Measurements from ENCODE around the gene WDR35. TPM values are rescaled to one million over a fixed set of nuclear protein-coding genes. Genes with fewer than 3 reads are reported as not detected.

Gene WDR35
- total RNA-seq, 1 donor = 21.0 TPM

DNA sequence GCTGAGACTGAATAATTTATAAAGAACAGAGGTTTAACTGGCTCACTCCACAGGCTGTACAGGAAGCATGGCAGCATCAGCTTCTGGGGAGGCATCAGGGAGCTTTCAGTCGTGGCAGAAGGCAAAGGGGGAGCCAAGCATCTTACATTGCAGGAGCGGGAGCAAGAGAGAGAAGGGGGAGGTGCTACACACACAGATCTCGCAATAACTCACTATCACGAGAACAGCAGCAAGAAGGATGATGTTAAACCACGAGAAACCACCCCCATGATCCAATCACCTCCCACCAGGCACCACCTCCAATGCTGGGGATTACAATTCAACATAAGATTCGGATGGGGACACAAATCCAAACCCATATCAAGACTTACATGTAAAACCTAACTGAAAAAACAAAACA is 40.3 kb upstream of the WDR35 start:
- TF ChIP-seq CTCF (IDR thresholded peaks at IDR 0.05; ENCODE audit: insufficient read depth, low read length) = no peak
- no peak for DNase-seq (ENCODE audit: low read depth)
- H3K4me3 ChIP-seq (ENCODE audit: low read depth, low read length) = no peak overlapping the region

DNA sequence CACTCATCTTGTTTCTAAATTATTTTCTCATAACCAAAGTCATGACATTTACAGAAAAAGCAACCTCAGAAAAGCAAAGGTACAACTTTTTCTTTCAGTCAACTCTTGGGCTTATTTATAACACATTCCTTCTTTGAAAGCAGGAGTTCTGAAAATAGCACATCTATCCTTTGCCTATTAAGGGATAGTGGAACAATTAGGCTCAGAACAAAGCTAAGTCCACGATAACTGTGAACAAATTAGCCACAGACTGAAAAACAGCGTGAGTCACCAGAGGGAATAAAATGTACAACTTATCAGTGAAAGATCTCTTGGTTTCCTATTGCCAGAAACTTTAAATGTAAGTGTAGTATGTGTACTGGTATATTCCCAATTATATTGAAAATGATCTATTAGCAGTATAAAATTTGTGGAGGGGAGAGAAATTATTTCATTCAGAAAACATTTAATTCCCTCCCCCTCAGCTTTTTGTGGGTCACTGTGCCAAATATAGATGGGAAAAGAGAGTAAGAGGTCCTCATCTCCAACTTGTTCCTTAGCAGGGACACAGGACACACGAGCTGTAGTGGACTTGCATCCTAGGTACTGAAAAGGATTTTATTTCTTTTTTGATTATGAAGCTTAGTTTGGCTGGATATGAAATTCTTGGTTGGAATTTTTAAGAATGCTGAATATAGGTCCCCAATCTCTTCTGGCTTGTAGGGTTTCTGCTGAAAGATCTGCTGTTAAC is 38.0 kb upstream of the WDR35 start:
- DNase-seq (ENCODE audit: low read depth) = no peak
- H3K4me3 ChIP-seq (ENCODE audit: low read depth, low read length) = no peak overlapping the region
- no peak for TF ChIP-seq CTCF (IDR thresholded peaks at IDR 0.05; ENCODE audit: insufficient read depth, low read length)

DNA sequence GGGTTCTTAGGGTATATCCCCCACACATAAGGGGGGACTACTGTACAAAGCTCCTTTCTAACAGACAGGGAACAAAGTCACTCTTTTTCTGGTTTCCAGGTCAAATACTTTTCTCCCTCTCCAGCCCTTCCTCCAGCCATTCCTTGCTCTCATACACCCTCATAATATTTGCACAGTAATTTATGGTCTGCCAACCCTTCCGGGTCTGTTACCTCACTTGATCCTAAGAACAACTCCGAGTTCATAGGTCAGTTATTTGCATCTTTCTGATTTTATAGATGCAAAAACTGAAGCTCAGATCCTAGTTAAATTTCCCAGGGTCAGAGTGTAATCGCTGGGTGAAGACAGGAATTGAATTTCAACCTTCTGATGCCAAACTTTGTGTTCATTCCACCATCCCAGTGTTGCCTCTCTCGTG is 37.4 kb upstream of the WDR35 start:
- TF ChIP-seq CTCF (IDR thresholded peaks at IDR 0.05; ENCODE audit: insufficient read depth, low read length) = no peak
- no peak for DNase-seq (ENCODE audit: low read depth)
- no peak overlapping the region for H3K4me3 ChIP-seq (ENCODE audit: low read depth, low read length)

DNA sequence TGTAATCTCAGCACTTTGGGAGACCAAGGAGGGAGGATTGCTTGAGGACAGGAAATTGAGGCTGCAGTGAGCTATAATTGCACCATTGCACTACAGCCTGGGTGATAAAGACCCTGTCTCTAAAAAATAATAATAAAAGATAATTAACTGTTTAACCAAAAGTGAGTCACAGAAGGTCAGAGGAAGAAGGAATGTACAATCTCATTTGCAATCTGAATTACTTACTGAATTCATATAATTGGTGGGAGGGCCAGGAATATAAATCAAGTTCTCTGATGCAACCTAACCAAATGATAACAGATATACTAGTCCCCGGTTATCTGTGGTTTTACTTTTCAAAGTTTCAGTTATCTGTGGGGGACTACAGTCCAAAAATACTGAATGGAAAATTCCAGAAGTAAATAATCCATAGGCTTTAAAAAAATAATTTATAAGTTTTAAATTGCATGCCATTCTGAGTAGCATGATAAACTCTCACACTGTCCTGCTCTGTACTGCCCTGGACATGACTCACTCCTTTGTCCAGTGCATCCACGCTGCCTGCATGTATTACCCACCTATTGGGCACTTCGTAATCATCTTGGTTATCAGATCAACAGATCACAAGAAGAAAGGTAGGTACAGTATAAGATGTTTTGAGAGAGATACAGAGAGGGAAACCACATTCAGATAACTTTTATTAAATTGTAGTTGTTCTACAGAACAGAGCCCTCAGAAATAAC is 35.3 kb upstream of the WDR35 start:
- DNase-seq (ENCODE audit: low read depth) = no peak
- TF ChIP-seq CTCF (IDR thresholded peaks at IDR 0.05; ENCODE audit: insufficient read depth, low read length) = no peak
- H3K4me3 ChIP-seq (ENCODE audit: low read depth, low read length) = no peak overlapping the region

- H3K4me3 ChIP-seq (ENCODE audit: low read depth, low read length) = no peak overlapping the region
- TF ChIP-seq CTCF (IDR thresholded peaks at IDR 0.05; ENCODE audit: insufficient read depth, low read length) = no peak
- no peak for DNase-seq (ENCODE audit: low read depth)
These were observed 33.8 kb upstream of the WDR35 start for GRCh38 chr2:20023688-20024087.

- H3K4me3 ChIP-seq (ENCODE audit: low read depth, low read length) = no peak overlapping the region
- no peak for TF ChIP-seq CTCF (IDR thresholded peaks at IDR 0.05; ENCODE audit: insufficient read depth, low read length)
- DNase-seq (ENCODE audit: low read depth) = no peak
These were observed 31.6 kb upstream of the WDR35 start for GRCh38 chr2:20021405-20022009.

Data from fibroblast of the aortic adventitia (primary cell).